HCT116 (cell line): ENCODE results near the gene TSTD2. TPM values are rescaled to one million over a fixed set of nuclear protein-coding genes. Genes with fewer than 3 reads are reported as not detected.

ENCODE experiments used
- ATAC-seq: fragments of 200-7000 bp; cut with Tn5 transposase; 2 replicates; pipeline ENCODE4 v1.9.1; 2020; ENCODE audit warnings: mild to moderate bottlenecking, moderate library complexity
- BruUV-seq: library from RNA; stranded (reverse); fragments of 400-500 nt; replicated peaks from 2 replicates; lab custom pipeline; 2021; lab: Mats Ljungman, UMichigan
- CTCF ChIA-PET: fragments of 300-600 bp; sonication (Branson Sonifier 250); formaldehyde crosslinking; loops from one replicate; lab custom pipeline; 2021; ENCODE audit warnings: antibody characterized with exemption; lab: Charles Lee
- POLR2A ChIA-PET: fragments of 300-600, 350-600 bp; sonication (Branson Sonifier 250); formaldehyde crosslinking; loops from one replicate; lab custom pipeline; 2021; ENCODE audit warnings: antibody characterized with exemption; lab: Charles Lee
- RAD21 ChIA-PET, 2 experiments: fragments of 300-600 bp; sonication (Branson Sonifier 250); formaldehyde crosslinking; loops; one replicate each; lab custom pipeline; 2023; ENCODE audit warnings: low total read pairs in 2 of 2; ENCODE audit not compliant: uncharacterized antibody in 2 of 2, unreplicated experiment in 2 of 2, low non-redundant PET in 1 of 2; lab: Charles Lee
- DNase-seq: peaks from one replicate; pipeline ENCODE4 v3.0.0-alpha.2; 2010; ENCODE audit warnings: low read depth, low spot score
- H2AFZ ChIP-seq: fragments of 200-600 bp; shearing (Covaris generic), sonication (generic); 2 replicates; pipeline ENCODE4 v1.6.1; 2017; ENCODE audit warnings: low read depth, mixed run types, mixed read lengths, antibody characterized with exemption, low read length; ENCODE audit not compliant: poor library complexity, severe bottlenecking
- H3K27ac ChIP-seq: 2 replicates; pipeline ENCODE4 v1.5.1; 2012; ENCODE audit warnings: low read depth, low read length
- H3K27me3 ChIP-seq: fragments of 200-600 bp; sonication (generic); 2 replicates; pipeline ENCODE4 v1.6.1; 2016; ENCODE audit warnings: mixed run types, low read length, mixed read lengths; ENCODE audit not compliant: insufficient read depth
- H3K36me3 ChIP-seq, 2 experiments: fragments of 200-500 bp in 1 of 2; fragments of 200-600 bp in 1 of 2; sonication (Bioruptor generic) in 1 of 2; sonication (generic) in 1 of 2; 2 replicates each; pipeline versions ENCODE4 v1.5.1 to v1.6.1; 2014 to 2016; ENCODE audit warnings: low read length in 2 of 2, inconsistent platforms in 1 of 2, mixed read lengths in 1 of 2, mixed run types in 1 of 2; ENCODE audit not compliant: insufficient read depth in 2 of 2, control insufficient read depth in 1 of 2
- H3K4me1 ChIP-seq, 2 experiments: fragments of 200-600 bp in 1 of 2; sonication (generic) in 1 of 2; 2 replicates each; pipeline versions ENCODE4 v1.5.1 to v1.6.1; 2012 to 2017; ENCODE audit warnings: low read length in 2 of 2, inconsistent platforms in 1 of 2, mild to moderate bottlenecking in 1 of 2, mixed read lengths in 1 of 2, mixed run types in 1 of 2, moderate library complexity in 1 of 2; ENCODE audit not compliant: insufficient read depth in 2 of 2, control insufficient read depth in 1 of 2
- H3K4me2 ChIP-seq: fragments of 200-600 bp; sonication (generic); 2 replicates; pipeline ENCODE4 v1.6.1; 2017; ENCODE audit warnings: mixed run types, low read length, mixed read lengths
- H3K4me3 ChIP-seq, 2 experiments: fragments of 200-600 bp in 1 of 2; sonication (generic) in 1 of 2; replicated peaks in 1 of 2; 2 replicates each; pipeline ENCODE4 v1.5.1; 2011 to 2016; ENCODE audit warnings: low read length in 2 of 2, control low read depth in 1 of 2, low read depth in 1 of 2, mild to moderate bottlenecking in 1 of 2, mixed read lengths in 1 of 2, mixed run types in 1 of 2
- H3K79me2 ChIP-seq: fragments of 200-600 bp; sonication (generic); 2 replicates; pipeline ENCODE4 v1.6.1; 2017; ENCODE audit warnings: mild to moderate bottlenecking, mixed run types, low read length, moderate library complexity, mixed read lengths; ENCODE audit not compliant: insufficient read depth
- H3K9ac ChIP-seq: fragments of 200-600 bp; sonication (generic); 2 replicates; pipeline ENCODE4 v1.6.1; 2016; ENCODE audit warnings: low read length, mixed read lengths
- H3K9me2 ChIP-seq: fragments of 200-600 bp; sonication (generic), shearing (Covaris generic); 2 replicates; pipeline ENCODE4 v1.6.1; 2017; ENCODE audit warnings: mixed run types, mild to moderate bottlenecking, moderate library complexity; ENCODE audit not compliant: insufficient read depth
- H3K9me3 ChIP-seq, 2 experiments: fragments of 200-500 bp in 1 of 2; fragments of 200-600 bp in 1 of 2; sonication (Bioruptor generic) in 1 of 2; sonication (generic) in 1 of 2; 2 replicates each; pipeline ENCODE4 v1.6.1; 2014 to 2017; ENCODE audit warnings: low read length in 2 of 2, mixed read lengths in 2 of 2, inconsistent platforms in 1 of 2, low read depth in 1 of 2, mild to moderate bottlenecking in 1 of 2, mixed run types in 1 of 2, moderate library complexity in 1 of 2; ENCODE audit not compliant: control insufficient read depth in 1 of 2, insufficient read depth in 1 of 2
- H4K20me1 ChIP-seq: fragments of 200-600 bp; sonication (generic), shearing (Covaris generic); 2 replicates; pipeline ENCODE4 v1.6.1; 2017; ENCODE audit warnings: mixed run types, mild to moderate bottlenecking, moderate library complexity; ENCODE audit not compliant: insufficient read depth
- ATF3 ChIP-seq: IDR thresholded peaks from 2 replicates; pipeline ENCODE4 v1.6.1; 2012
- CEBPB ChIP-seq: IDR thresholded peaks from 2 replicates; pipeline ENCODE4 v1.6.1; 2012; ENCODE audit warnings: low read depth
- EGR1 ChIP-seq: IDR thresholded peaks from 2 replicates; pipeline ENCODE4 v1.6.1; 2012; ENCODE audit warnings: low read depth
- ELF1 ChIP-seq: IDR thresholded peaks from 2 replicates; pipeline ENCODE4 v1.6.1; 2012; ENCODE audit warnings: low read depth, borderline replicate concordance
- EZH2 ChIP-seq: fragments of 200-600 bp; sonication (generic); IDR thresholded peaks from 2 replicates; pipeline ENCODE4 v1.6.1; 2017; ENCODE audit warnings: antibody characterized with exemption, mixed run types
- EZH2phosphoT487 ChIP-seq: fragments of 200-600 bp; IDR thresholded peaks from 2 replicates; pipeline ENCODE4 v1.6.1; 2018; ENCODE audit warnings: antibody characterized with exemption, borderline replicate concordance
- FOSL1 ChIP-seq: IDR thresholded peaks from 2 replicates; pipeline ENCODE4 v1.6.1; 2012; ENCODE audit warnings: low read depth
- POLR2A ChIP-seq: IDR thresholded peaks from 2 replicates; pipeline ENCODE4 v1.7.0; 2011; ENCODE audit warnings: borderline replicate concordance; ENCODE audit not compliant: insufficient read depth, insufficient read length; ENCODE audit errors: extremely low read depth
- REST ChIP-seq: IDR thresholded peaks from 2 replicates; pipeline ENCODE4 v1.6.1; 2012; ENCODE audit warnings: low read depth
- SIN3A ChIP-seq: IDR thresholded peaks from 2 replicates; pipeline ENCODE4 v1.6.1; 2012; ENCODE audit warnings: low read depth
- SRF ChIP-seq: IDR thresholded peaks from 2 replicates; pipeline ENCODE4 v1.6.1; 2012; ENCODE audit warnings: low read depth
- TCF7L2 ChIP-seq: IDR thresholded peaks from 2 replicates; pipeline ENCODE4 v1.7.0; 2011; ENCODE audit warnings: borderline replicate concordance, inconsistent platforms; ENCODE audit not compliant: insufficient read depth, insufficient read length; ENCODE audit errors: extremely low read depth
- YY1 ChIP-seq: IDR thresholded peaks from 2 replicates; pipeline ENCODE4 v1.6.1; 2011; ENCODE audit warnings: low read length, low read depth, moderate library complexity, mild to moderate bottlenecking; ENCODE audit not compliant: insufficient replicate concordance; ENCODE audit errors: extremely low read depth
- ZBTB33 ChIP-seq: IDR thresholded peaks from 2 replicates; pipeline ENCODE4 v1.6.1; 2011; ENCODE audit warnings: mild to moderate bottlenecking, low read length, moderate library complexity; ENCODE audit not compliant: insufficient replicate concordance; ENCODE audit errors: extremely low read depth
- ZFX ChIP-seq: fragments of 450-650 bp; IDR thresholded peaks from 2 replicates; pipeline ENCODE4 v1.6.1; 2017
- ZNF274 ChIP-seq: fragments of 200-500 bp; sonication (Bioruptor generic); IDR thresholded peaks from 2 replicates; pipeline ENCODE4 v1.6.1; 2014; ENCODE audit warnings: mild to moderate bottlenecking, low read depth, low read length, inconsistent platforms
- intact Hi-C: fragments of 100-400 bp; cut with micrococcal nuclease; formaldehyde crosslinking; loops from 2 replicates; pipeline ENCODE4 v1.10.0; 2022
- total RNA-seq: library from RNA; stranded (reverse); gene quantifications from one replicate; pipeline ENCODE4 v1.2.1, GENCODE V29; 2021; ENCODE audit not compliant: unreplicated experiment

The TSTD2 gene
- total RNA-seq, 1 experiment from 2014 or later: 16.0 TPM

GRCh38 chr9:97559111-97559514 lies 74.1 kb downstream of the TSTD2 start:
- DNase-seq: no peak
- Histone ChIP-seq H2AFZ (no peak overlapping the region), H4K20me1 (no peaks in the 10 kb centered on the region), H3K36me3 (no peaks in the 10 kb centered on the region), H3K9me2 (no peaks in the 10 kb centered on the region), H3K27me3 (no peaks in the 10 kb centered on the region), H3K4me1 (peaks cover 1 to 3% of the 10 kb centered on the region in 2 experiments; a peak in 3 of 4 replicates), H3K9me3 (no peaks in the 10 kb centered on the region), H3K79me2 (no peaks in the 10 kb centered on the region), H3K27ac (no peak overlapping the region), H3K4me2 (no peak overlapping the region), H3K9ac (no peak overlapping the region), H3K4me3 (no peak overlapping the region)
- BruUV-seq: no TSS peak
- CTCF ChIA-PET: no interaction called here
- TF ChIP-seq ELF1: no peak
- TF ChIP-seq POLR2A: no peak
- no peak for TF ChIP-seq ZBTB33
- no peak for TF ChIP-seq SIN3A
- no peak for TF ChIP-seq EZH2phosphoT487
- no peak for TF ChIP-seq ZFX
- intact Hi-C loops: no loop called here
- POLR2A ChIA-PET: no interaction called here
- RAD21 ChIA-PET: no interaction called here
- ATAC-seq: no peak

- H3K4me1 ChIP-seq: no peaks in the 10 kb centered on the region
- no peak overlapping the region for H2AFZ ChIP-seq
- H3K4me3 ChIP-seq: no peak overlapping the region
- H3K79me2 ChIP-seq: no peaks in the 10 kb centered on the region
- CTCF ChIA-PET: no interaction called here
- RAD21 ChIA-PET: no interaction called here
- H3K9me2 ChIP-seq: no peaks in the 10 kb centered on the region
- no peaks in the 10 kb centered on the region for H4K20me1 ChIP-seq
- H3K4me2 ChIP-seq: no peak overlapping the region
- no peaks in the 10 kb centered on the region for H3K36me3 ChIP-seq
- TF ChIP-seq SIN3A (no peak), FOSL1 (no peak), TCF7L2 (no peak), EZH2 (no peak), POLR2A (no peak), ATF3 (no peak), EGR1 (no peak), ELF1 (no peak), CEBPB (no peak), SRF (no peak), EZH2phosphoT487 (no peak), ZNF274 (no peak), REST (no peak), YY1 (no peak)
- no peaks in the 10 kb centered on the region for H3K27me3 ChIP-seq
- no peak overlapping the region for H3K9ac ChIP-seq
- intact Hi-C loops: no loop called here
- no peaks in the 10 kb centered on the region for H3K9me3 ChIP-seq
- ATAC-seq: no peak
- DNase-seq: no peak
- BruUV-seq: no TSS peak
- POLR2A ChIA-PET: no interaction called here
- no peak overlapping the region for H3K27ac ChIP-seq
These were observed 74.5 kb downstream of the TSTD2 start for GRCh38 chr9:97558701-97559101.
